Measurements from ENCODE around the gene LSM4.

Gene LSM4

GRCh38 chr19:18261474-18261873, 61.4 kb downstream of the LSM4 start:
- Histone ChIP-seq H4K20me1 (ENCODE audit: low read depth, low read length) (no peaks in the 10 kb centered on the region), H3K4me3 (ENCODE audit: insufficient read depth, low read length, poor library complexity, severe bottlenecking) (no peak overlapping the region), H3K27ac (ENCODE audit: low read depth, low read length) (no peak overlapping the region), H3K36me3 (ENCODE audit: low read length) (no peaks in the 10 kb centered on the region), H3F3A (ENCODE audit: insufficient read depth) (no peaks in the 10 kb centered on the region), H2AFZ (ENCODE audit: low read depth, low read length, severe bottlenecking) (no peak overlapping the region), H3K9me3 (ENCODE audit: insufficient read depth, low read length) (no peaks in the 10 kb centered on the region), H3K27me3 (ENCODE audit: low read length) (no peaks in the 10 kb centered on the region), H3K79me2 (ENCODE audit: insufficient read depth, low read length) (no peaks in the 10 kb centered on the region), H3K9ac (ENCODE audit: low read length) (no peak overlapping the region), H3K9me2 (replicated peaks; ENCODE audit: insufficient read depth, low read length) (no peaks in the 10 kb centered on the region), H3K4me2 (ENCODE audit: low read depth, low read length, poor library complexity, severe bottlenecking) (no peak overlapping the region)
- no peak for TF ChIP-seq CTCF (IDR thresholded peaks at IDR 0.05; ENCODE audit: insufficient read depth, low read length, poor library complexity, severe bottlenecking)
- TF ChIP-seq EZH2phosphoT487 (conservative IDR thresholded peaks at IDR 0.05; ENCODE audit: low read length), result no peak

- H3K79me2 ChIP-seq (ENCODE audit: insufficient read depth, low read length), result no peaks in the 10 kb centered on the region
- no peaks in the 10 kb centered on the region for H3K27me3 ChIP-seq (ENCODE audit: low read length)
- peaks cover 6% of the 10 kb centered on the region; the same call in 1 of the 2 replicates for H3K9me3 ChIP-seq (ENCODE audit: insufficient read depth, low read length)
These were observed 63.0 kb downstream of the LSM4 start for GRCh38 chr19:18259893-18260292.

GRCh38 chr19:18257503-18258470, 65.1 kb downstream of the LSM4 start:
- no peak overlapping the region for H3K9ac ChIP-seq (ENCODE audit: low read length)
- peaks cover 7% of the 10 kb centered on the region; the same call in 1 of the 2 replicates for H3K9me3 ChIP-seq (ENCODE audit: insufficient read depth, low read length)
- H3K4me2 ChIP-seq (ENCODE audit: low read depth, low read length, poor library complexity, severe bottlenecking), result no peak overlapping the region
- H3K4me3 ChIP-seq (ENCODE audit: insufficient read depth, low read length, poor library complexity, severe bottlenecking), result no peak overlapping the region
- no peak overlapping the region for H2AFZ ChIP-seq (ENCODE audit: low read depth, low read length, severe bottlenecking)
- no peaks in the 10 kb centered on the region for H3K79me2 ChIP-seq (ENCODE audit: insufficient read depth, low read length)
- peaks cover 7% of the 10 kb centered on the region; the same call in 1 of the 2 replicates for H3F3A ChIP-seq (ENCODE audit: insufficient read depth)
- no peak for TF ChIP-seq CTCF (IDR thresholded peaks at IDR 0.05; ENCODE audit: insufficient read depth, low read length, poor library complexity, severe bottlenecking)
- no peak for TF ChIP-seq EZH2phosphoT487 (conservative IDR thresholded peaks at IDR 0.05; ENCODE audit: low read length)
- H3K36me3 ChIP-seq (ENCODE audit: low read length), result no peaks in the 10 kb centered on the region
- H3K27ac ChIP-seq (ENCODE audit: low read depth, low read length), result no peak overlapping the region
- no peaks in the 10 kb centered on the region for H4K20me1 ChIP-seq (ENCODE audit: low read depth, low read length)
- no peaks in the 10 kb centered on the region for H3K9me2 ChIP-seq (replicated peaks; ENCODE audit: insufficient read depth, low read length)
- H3K27me3 ChIP-seq (ENCODE audit: low read length), result no peaks in the 10 kb centered on the region

More at GRCh38 chr19:18259893-18260292, 63.0 kb downstream of the LSM4 start:
- H2AFZ ChIP-seq (ENCODE audit: low read depth, low read length, severe bottlenecking), result no peak overlapping the region
- no peaks in the 10 kb centered on the region for H3K36me3 ChIP-seq (ENCODE audit: low read length)
- no peak overlapping the region for H3K9ac ChIP-seq (ENCODE audit: low read length)
- no peak overlapping the region for H3K4me2 ChIP-seq (ENCODE audit: low read depth, low read length, poor library complexity, severe bottlenecking)
- no peaks in the 10 kb centered on the region for H4K20me1 ChIP-seq (ENCODE audit: low read depth, low read length)
- no peaks in the 10 kb centered on the region for H3K9me2 ChIP-seq (replicated peaks; ENCODE audit: insufficient read depth, low read length)
- H3K27ac ChIP-seq (ENCODE audit: low read depth, low read length), result no peak overlapping the region
- no peak overlapping the region for H3K4me3 ChIP-seq (ENCODE audit: insufficient read depth, low read length, poor library complexity, severe bottlenecking)
- peaks cover 4% of the 10 kb centered on the region; the same call in 1 of the 2 replicates for H3F3A ChIP-seq (ENCODE audit: insufficient read depth)
- TF ChIP-seq CTCF (IDR thresholded peaks at IDR 0.05; ENCODE audit: insufficient read depth, low read length, poor library complexity, severe bottlenecking), result no peak
- TF ChIP-seq EZH2phosphoT487 (conservative IDR thresholded peaks at IDR 0.05; ENCODE audit: low read length), result no peak
